ENCODE measurements around the gene REM1. TPM values are rescaled to one million over a fixed set of nuclear protein-coding genes. Genes with fewer than 3 reads are reported as not detected.
"Not testable (repeated sequence)": the region's sequence is repeated elsewhere in the genome, so short reads cannot be mapped to it uniquely, and the experiment has no call there.

REM1 gene
- total RNA-seq, 1 experiment from 2014 or later = not detected

DNA sequence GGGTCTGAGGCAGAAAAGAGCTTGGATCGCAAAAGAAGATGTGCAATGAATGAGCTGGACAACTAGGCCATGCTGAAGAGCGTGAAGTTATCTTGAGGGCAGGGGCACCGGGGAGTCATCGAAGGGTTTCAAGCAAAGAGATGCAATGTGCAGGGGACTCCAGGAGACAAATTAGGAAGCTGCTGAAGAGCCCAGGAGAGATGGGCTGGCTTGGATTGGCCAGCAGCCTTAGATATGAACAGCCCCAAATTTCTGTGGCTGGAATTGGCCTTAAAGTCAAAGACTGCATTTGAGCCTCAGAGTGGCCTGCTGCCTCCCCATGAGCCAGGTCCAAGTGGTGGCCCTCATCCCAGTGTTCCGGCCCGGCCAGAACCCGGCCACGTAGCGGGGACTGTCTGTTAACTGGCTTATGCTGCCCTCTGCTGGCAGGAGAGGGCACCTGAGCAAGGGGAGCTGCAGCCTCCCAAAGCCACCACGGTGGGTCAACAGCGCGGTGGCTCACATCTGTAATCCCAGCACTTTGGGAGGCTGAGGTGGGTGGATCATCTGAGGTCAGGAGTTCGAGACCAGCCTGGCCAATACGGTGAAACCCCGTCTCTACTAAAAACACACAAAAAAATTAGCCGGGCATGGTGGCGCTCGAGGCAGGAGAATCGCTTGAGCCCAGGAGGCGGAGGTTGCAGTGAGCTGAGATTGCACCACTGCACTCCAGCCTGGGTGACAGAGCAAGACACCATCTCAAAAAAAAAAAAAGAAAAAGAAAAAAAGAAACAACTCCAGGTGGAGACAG lies 28.0 kb downstream of the REM1 start:
- peak; percentile 85 for DNase-seq (ENCODE audit: low spot score)
- intact Hi-C loops (cut with micrococcal nuclease; ENCODE audit: unreplicated experiment) = loop anchor here (1.0 kb wide), 2 partner anchors 43 to 190 kb away; no protein-coding TSS in a partner anchor
- H3K27ac ChIP-seq (ENCODE audit: low read depth, low read length, poor library complexity, severe bottlenecking); BruUV-seq (replicated peaks); H3K9me3 ChIP-seq (ENCODE audit: low read depth, low read length, poor library complexity, severe bottlenecking); H3K36me3 ChIP-seq (ENCODE audit: insufficient read depth, low read length, poor library complexity, severe bottlenecking); H3K4me3 ChIP-seq (ENCODE audit: low read depth, low read length, poor library complexity, severe bottlenecking); H3K27me3 ChIP-seq (replicated peaks; ENCODE audit: insufficient read depth, low read depth, low read length, poor library complexity); POLR2A ChIA-PET (ENCODE audit: low non-redundant PET); H3K4me1 ChIP-seq (ENCODE audit: insufficient read depth, low read length, poor library complexity, severe bottlenecking): not testable (repeated sequence)
- CTCF ChIA-PET = interaction anchor here (0.6 to 1.6 kb wide), 12 partner anchors 8 to 122 kb away, joined by 3 to 29 read pairs (median 4); partner anchors contain the start of gene HM13
- TF ChIP-seq, protein P1, sequence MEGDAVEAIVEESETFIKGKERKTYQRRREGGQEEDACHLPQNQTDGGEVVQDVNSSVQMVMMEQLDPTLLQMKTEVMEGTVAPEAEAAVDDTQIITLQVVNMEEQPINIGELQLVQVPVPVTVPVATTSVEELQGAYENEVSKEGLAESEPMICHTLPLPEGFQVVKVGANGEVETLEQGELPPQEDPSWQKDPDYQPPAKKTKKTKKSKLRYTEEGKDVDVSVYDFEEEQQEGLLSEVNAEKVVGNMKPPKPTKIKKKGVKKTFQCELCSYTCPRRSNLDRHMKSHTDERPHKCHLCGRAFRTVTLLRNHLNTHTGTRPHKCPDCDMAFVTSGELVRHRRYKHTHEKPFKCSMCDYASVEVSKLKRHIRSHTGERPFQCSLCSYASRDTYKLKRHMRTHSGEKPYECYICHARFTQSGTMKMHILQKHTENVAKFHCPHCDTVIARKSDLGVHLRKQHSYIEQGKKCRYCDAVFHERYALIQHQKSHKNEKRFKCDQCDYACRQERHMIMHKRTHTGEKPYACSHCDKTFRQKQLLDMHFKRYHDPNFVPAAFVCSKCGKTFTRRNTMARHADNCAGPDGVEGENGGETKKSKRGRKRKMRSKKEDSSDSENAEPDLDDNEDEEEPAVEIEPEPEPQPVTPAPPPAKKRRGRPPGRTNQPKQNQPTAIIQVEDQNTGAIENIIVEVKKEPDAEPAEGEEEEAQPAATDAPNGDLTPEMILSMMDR (conservative IDR thresholded peaks at IDR 0.05; ENCODE audit: low read depth, low read length) = peak; percentile 88

DNA sequence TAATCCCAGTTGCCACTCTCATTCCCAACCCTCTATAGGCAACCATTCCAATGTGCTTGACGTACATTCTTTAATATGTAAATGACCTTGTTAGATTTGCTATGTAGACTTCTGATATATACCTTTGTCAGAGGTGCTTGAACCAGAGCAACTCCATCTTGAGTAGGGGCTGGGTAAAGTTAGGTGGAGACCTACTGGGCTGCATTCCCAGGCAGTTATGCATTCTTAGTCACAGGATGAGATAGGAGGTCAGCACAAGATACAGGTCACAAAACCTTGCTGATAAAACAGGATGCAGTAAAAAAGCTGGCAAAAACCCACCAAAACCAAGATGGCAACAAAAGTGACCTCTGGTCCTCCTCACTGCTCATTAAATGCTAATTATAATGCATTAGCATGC lies 30.8 kb downstream of the REM1 start:
- DNase-seq (ENCODE audit: low spot score) = no peak
- no peaks in the 10 kb centered on the region for H3K9me3 ChIP-seq (ENCODE audit: low read depth, low read length, poor library complexity, severe bottlenecking)
- no peaks in the 10 kb centered on the region for H3K27me3 ChIP-seq (replicated peaks; ENCODE audit: insufficient read depth, low read depth, low read length, poor library complexity)
- BruUV-seq (replicated peaks) = no TSS peak
- no peaks in the 10 kb centered on the region for H3K4me1 ChIP-seq (ENCODE audit: insufficient read depth, low read length, poor library complexity, severe bottlenecking)
- no peaks in the 10 kb centered on the region for H3K36me3 ChIP-seq (ENCODE audit: insufficient read depth, low read length, poor library complexity, severe bottlenecking)
- H3K27ac ChIP-seq (ENCODE audit: low read depth, low read length, poor library complexity, severe bottlenecking) = no peak overlapping the region
- POLR2A ChIA-PET (ENCODE audit: low non-redundant PET) = no interaction called here
- intact Hi-C loops (cut with micrococcal nuclease; ENCODE audit: unreplicated experiment) = no loop called here
- CTCF ChIA-PET = no interaction called here
- H3K4me3 ChIP-seq (ENCODE audit: low read depth, low read length, poor library complexity, severe bottlenecking) = no peak overlapping the region
- no peak for TF ChIP-seq EZH2 (IDR thresholded peaks at IDR 0.05; ENCODE audit: borderline replicate concordance, low read depth, low read length, poor library complexity, severe bottlenecking)
- TF ChIP-seq, protein P1 (conservative IDR thresholded peaks at IDR 0.05; ENCODE audit: low read depth, low read length) = no peak

DNA sequence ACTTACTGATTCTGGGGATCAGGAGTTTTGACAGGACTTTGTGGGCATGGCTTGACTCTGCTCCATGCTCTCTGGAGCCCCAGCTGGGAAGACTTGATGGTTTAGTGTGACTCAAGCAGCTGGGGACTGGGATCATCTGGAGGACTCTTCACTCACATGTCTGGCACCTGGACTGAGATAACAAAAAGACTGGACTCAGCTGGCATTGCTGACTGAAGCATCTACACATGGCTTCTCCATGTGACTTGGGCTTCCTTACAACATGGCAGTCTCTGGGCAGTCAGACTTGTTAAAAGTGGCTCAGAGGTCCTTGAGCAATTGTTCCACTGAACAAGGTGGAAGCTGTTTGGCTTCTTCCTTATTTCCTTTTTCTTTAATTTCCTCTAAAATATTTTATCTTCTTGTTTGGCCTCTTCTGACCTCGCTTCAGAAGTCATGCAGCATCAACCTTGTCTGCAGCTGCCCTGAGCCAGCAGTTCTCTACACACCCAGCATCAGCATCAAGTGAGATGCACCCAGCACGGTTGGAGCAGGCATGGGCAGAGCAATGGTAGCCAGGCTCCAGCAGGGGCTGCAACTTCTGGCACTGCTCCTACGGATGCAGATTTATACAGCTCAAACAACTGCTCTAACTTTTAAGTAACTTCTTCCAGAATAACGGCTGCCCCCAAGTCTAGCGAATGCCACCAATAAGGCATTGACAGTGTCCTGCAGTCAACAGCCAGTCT lies 33.6 kb downstream of the REM1 start:
- Histone ChIP-seq H3K4me3 (ENCODE audit: low read depth, low read length, poor library complexity, severe bottlenecking) (no peak overlapping the region), H3K27ac (ENCODE audit: low read depth, low read length, poor library complexity, severe bottlenecking) (no peak overlapping the region), H3K36me3 (ENCODE audit: insufficient read depth, low read length, poor library complexity, severe bottlenecking) (no peaks in the 10 kb centered on the region), H3K9me3 (ENCODE audit: low read depth, low read length, poor library complexity, severe bottlenecking) (no peaks in the 10 kb centered on the region), H3K27me3 (replicated peaks; ENCODE audit: insufficient read depth, low read depth, low read length, poor library complexity) (no peaks in the 10 kb centered on the region), H3K4me1 (ENCODE audit: insufficient read depth, low read length, poor library complexity, severe bottlenecking) (no peaks in the 10 kb centered on the region)
- POLR2A ChIA-PET (ENCODE audit: low non-redundant PET) = no interaction called here
- CTCF ChIA-PET = no interaction called here
- TF ChIP-seq EZH2 (IDR thresholded peaks at IDR 0.05; ENCODE audit: borderline replicate concordance, low read depth, low read length, poor library complexity, severe bottlenecking) = no peak
- TF ChIP-seq, protein P1 (conservative IDR thresholded peaks at IDR 0.05; ENCODE audit: low read depth, low read length) = no peak
- BruUV-seq (replicated peaks) = no TSS peak
- no peak for DNase-seq (ENCODE audit: low spot score)
- intact Hi-C loops (cut with micrococcal nuclease; ENCODE audit: unreplicated experiment) = no loop called here

Data from A673 (cell line).